Sigmoid colon (tissue), 7 donors: ENCODE data around the gene FOSL2. TPM values are rescaled to one million over a fixed set of nuclear protein-coding genes. Genes with fewer than 3 reads are reported as not detected.

ENCODE experiments used
- DNase-seq: peaks from one replicate; pipeline ENCODE4 v3.0.0-alpha.2; 2019
- H3K27ac ChIP-seq, 4 donors: fragments of 200-600 bp; sonication (generic); one replicate each; pipeline ENCODE4 v1.5.1; 2016 to 2019; ENCODE audit warnings: mild to moderate bottlenecking in 1 of 4
- H3K27me3 ChIP-seq, 3 donors: fragments of 200-600 bp; sonication (generic); one replicate each; pipeline ENCODE4 v1.5.1; 2019; ENCODE audit warnings: mild to moderate bottlenecking in 1 of 3
- H3K36me3 ChIP-seq, 4 donors: fragments of 200-600 bp; sonication (generic); one replicate each; pipeline ENCODE4 v1.5.1; 2016 to 2019
- H3K4me1 ChIP-seq, 4 donors: fragments of 200-600 bp; sonication (generic); one replicate each; pipeline ENCODE4 v1.5.1; 2017 to 2019
- H3K4me3 ChIP-seq, 4 donors: fragments of 200-600 bp; sonication (generic); one replicate each; pipeline ENCODE4 v1.5.1; 2017 to 2019; ENCODE audit warnings: mild to moderate bottlenecking in 2 of 4, moderate library complexity in 1 of 4
- H3K9me3 ChIP-seq, 4 donors: fragments of 200-600 bp in 3 of 4; sonication (generic) in 3 of 4; one replicate each; pipeline versions ENCODE4 v1.5.1 to v1.6.1; 2013 to 2019
- CTCF ChIP-seq, 4 experiments: fragments of 450-650 bp in 3 of 4; fragments of 200-600 bp in 1 of 4; IDR thresholded peaks; one replicate each; pipeline ENCODE4 v1.5.1; 2016 to 2019; ENCODE audit warnings: antibody characterized with exemption in 4 of 4, mild to moderate bottlenecking in 3 of 4, moderate library complexity in 2 of 4
- EP300 ChIP-seq, 4 donors: sonication (generic); formaldehyde crosslinking; IDR thresholded peaks; one replicate each; pipeline ENCODE4 v1.6.1; 2017; ENCODE audit warnings: antibody characterized with exemption in 4 of 4
- POLR2A ChIP-seq, 2 donors: fragments of 450-650 bp; IDR thresholded peaks; one replicate each; pipeline ENCODE4 v1.6.1; 2016; ENCODE audit warnings: antibody characterized with exemption in 2 of 2, mild to moderate bottlenecking in 2 of 2, moderate library complexity in 2 of 2
- POLR2AphosphoS5 ChIP-seq, 4 donors: sonication (generic); formaldehyde crosslinking; IDR thresholded peaks; one replicate each; pipeline ENCODE4 v1.6.1; 2017; ENCODE audit warnings: antibody characterized with exemption in 4 of 4
- WGBS, 2 donors: extraction: QIAGEN DNeasy Blood & Tissue Kit; methylation state at CpG; one replicate each; pipeline ENCODE4 v1.1.7; 2013; 5-methylcytosine and 5-hydroxymethylcytosine counted together
- intact Hi-C: fragments of 100-400 bp; cut with DNase I; formaldehyde crosslinking; loops from one replicate; pipeline ENCODE4 v1.15.1; 2023
- polyA plus RNA-seq, 3 donors: library from polyadenylated mRNA; stranded (reverse); fragments of 200-250 nt; gene quantifications; one replicate each; pipeline ENCODE4 v1.2.3, GENCODE V29; 2013
- total RNA-seq, 4 donors: library from RNA; depleted of rRNA; stranded (reverse); fragments of >200 nt; gene quantifications; one replicate each; pipeline ENCODE4 v1.1.0, GENCODE V29; 2016
- donor health status: healthy with polysubstance abuse.
- donor health status: Bipolar disorder and iron deficiency.
- donor health status: healthy.

FOSL2 gene
- total and polyA plus RNA-seq, 7 donors: 30.0 to 208 (median 65.8) TPM

- TF ChIP-seq POLR2AphosphoS5 (IDR thresholded peaks at IDR 0.05) (no peak), EP300 (IDR thresholded peaks at IDR 0.05) (no peak), POLR2A (IDR thresholded peaks at IDR 0.05) (no peak), CTCF (IDR thresholded peaks at IDR 0.05) (no peak)
- 73 to 78% methylated on average over 7 of the region's 7 CpGs for WGBS, 2 donors
- Histone ChIP-seq H3K27me3 (no peaks in the 10 kb centered on the region), H3K4me1 (peaks cover 0 to 6% (median 0%) of the 10 kb centered on the region in 4 donors), H3K9me3 (no peaks in the 10 kb centered on the region), H3K4me3 (no peak overlapping the region), H3K36me3 (no peaks in the 10 kb centered on the region), H3K27ac (no peak overlapping the region)
- intact Hi-C loops: no loop called here
- DNase-seq: no peak
These were observed 53.0 kb downstream of the FOSL2 start for GRCh38 chr2:28445448-28446258.

GRCh38 chr2:28446531-28446930 lies 53.9 kb downstream of the FOSL2 start:
- no peaks in the 10 kb centered on the region for H3K27me3 ChIP-seq
- TF ChIP-seq EP300 (IDR thresholded peaks at IDR 0.05): no peak
- TF ChIP-seq POLR2AphosphoS5 (IDR thresholded peaks at IDR 0.05): no peak
- no peak for TF ChIP-seq POLR2A (IDR thresholded peaks at IDR 0.05)
- TF ChIP-seq CTCF (IDR thresholded peaks at IDR 0.05): no peak
- H3K36me3 ChIP-seq: no peaks in the 10 kb centered on the region
- no peak overlapping the region for H3K4me3 ChIP-seq
- intact Hi-C loops: no loop called here
- no peak for DNase-seq
- H3K4me1 ChIP-seq: peaks cover 0 to 6% (median 0%) of the 10 kb centered on the region in 4 donors
- no peaks in the 10 kb centered on the region for H3K9me3 ChIP-seq
- no peak overlapping the region for H3K27ac ChIP-seq

GRCh38 chr2:28447086-28447485 lies 54.4 kb downstream of the FOSL2 start:
- intact Hi-C loops: no loop called here
- WGBS, 2 donors: 88 to 91% methylated on average over 3 of the region's 3 CpGs
- peak; percentile 45 for DNase-seq
- no peak overlapping the region for H3K27ac ChIP-seq
- H3K36me3 ChIP-seq: no peaks in the 10 kb centered on the region
- peaks cover 0 to 6% (median 0%) of the 10 kb centered on the region in 4 donors for H3K4me1 ChIP-seq
- H3K27me3 ChIP-seq: no peaks in the 10 kb centered on the region
- no peak overlapping the region for H3K4me3 ChIP-seq
- no peaks in the 10 kb centered on the region for H3K9me3 ChIP-seq
- TF ChIP-seq CTCF (IDR thresholded peaks at IDR 0.05) (no peak), EP300 (IDR thresholded peaks at IDR 0.05) (no peak), POLR2A (IDR thresholded peaks at IDR 0.05) (no peak), POLR2AphosphoS5 (IDR thresholded peaks at IDR 0.05) (no peak)

GRCh38 chr2:28447943-28448792 lies 55.5 kb downstream of the FOSL2 start:
- DNase-seq: peak; percentile 44
- no peak for TF ChIP-seq EP300 (IDR thresholded peaks at IDR 0.05)
- TF ChIP-seq POLR2A (IDR thresholded peaks at IDR 0.05): no peak
- peak in 1 of 4 donors; percentile 31 for TF ChIP-seq POLR2AphosphoS5 (IDR thresholded peaks at IDR 0.05)
- no peak for TF ChIP-seq CTCF (IDR thresholded peaks at IDR 0.05)
- intact Hi-C loops: no loop called here
- Histone ChIP-seq H3K4me1 (peaks cover 0 to 6% (median 0%) of the 10 kb centered on the region in 4 donors), H3K27ac (peak overlapping the region in 3 of 4 donors; percentile 12 to 48 (median 45)), H3K27me3 (no peaks in the 10 kb centered on the region), H3K4me3 (no peak overlapping the region), H3K9me3 (no peaks in the 10 kb centered on the region), H3K36me3 (no peaks in the 10 kb centered on the region)
- WGBS, 2 donors: 75 to 80% methylated on average over 8 of the region's 8 CpGs
